CD8-positive, alpha-beta memory T cell (primary cell): ENCODE data around the gene ERRFI1. TPM values are rescaled to one million over a fixed set of nuclear protein-coding genes. Genes with fewer than 3 reads are reported as not detected.

ENCODE experiments used
- CTCF ChIA-PET: fragments of 350-600 bp; sonication (Branson Sonifier 250); formaldehyde crosslinking; loops from one replicate; lab custom pipeline; 2021; ENCODE audit warnings: antibody characterized with exemption; lab: Charles Lee
- POLR2A ChIA-PET: fragments of 350-600 bp; sonication (Branson Sonifier 250); formaldehyde crosslinking; loops from one replicate; lab custom pipeline; 2021; ENCODE audit warnings: antibody characterized with exemption; lab: Charles Lee
- DNase-seq, 5 donors: peaks; one replicate each; pipeline versions ENCODE4 v3.0.0 to v3.0.0-alpha.2; 2020 to 2022; ENCODE audit warnings: mixed read lengths in 1 of 5
- H3K27ac ChIP-seq: one replicate; pipeline ENCODE4 v1.7.0; 2013; ENCODE audit warnings: low read depth, mild to moderate bottlenecking, low read length, moderate library complexity
- H3K27me3 ChIP-seq: 2 replicates; pipeline ENCODE4 v1.7.0; 2013; ENCODE audit warnings: low read length, mild to moderate bottlenecking; ENCODE audit not compliant: insufficient read depth, poor library complexity, severe bottlenecking
- H3K36me3 ChIP-seq: 2 replicates; pipeline ENCODE4 v1.7.0; 2013; ENCODE audit warnings: mild to moderate bottlenecking, low read length, moderate library complexity; ENCODE audit not compliant: insufficient read depth
- H3K4me1 ChIP-seq: 2 replicates; pipeline ENCODE4 v1.7.0; 2013; ENCODE audit warnings: mild to moderate bottlenecking, low read length, moderate library complexity; ENCODE audit not compliant: insufficient read depth
- H3K4me3 ChIP-seq: 2 replicates; pipeline ENCODE4 v1.7.0; 2013; ENCODE audit warnings: mild to moderate bottlenecking, low read length
- H3K9me3 ChIP-seq: 2 replicates; pipeline ENCODE4 v1.7.0; 2013; ENCODE audit warnings: mild to moderate bottlenecking, low read length
- H3K27ac Mint-ChIP-seq, 8 donors: one replicate each; pipeline ENCODE4 v1.8.0; 2020 to 2021; ENCODE audit warnings: mixed read lengths in 8 of 8, mild to moderate bottlenecking in 6 of 8, inconsistent platforms in 3 of 8, moderate library complexity in 3 of 8
- H3K27me3 Mint-ChIP-seq, 2 donors: one replicate each; pipeline ENCODE4 v1.8.0; 2020 to 2021; ENCODE audit warnings: mixed read lengths in 2 of 2, mild to moderate bottlenecking in 1 of 2, moderate library complexity in 1 of 2
- H3K36me3 Mint-ChIP-seq, 3 donors: one replicate each; pipeline ENCODE4 v1.8.0; 2020 to 2021; ENCODE audit warnings: mixed read lengths in 3 of 3, inconsistent platforms in 1 of 3, mild to moderate bottlenecking in 1 of 3
- H3K4me1 Mint-ChIP-seq, 3 donors: one replicate each; pipeline ENCODE4 v1.8.0; 2020 to 2021; ENCODE audit warnings: mixed read lengths in 3 of 3, inconsistent platforms in 1 of 3, mild to moderate bottlenecking in 1 of 3
- H3K4me3 Mint-ChIP-seq, 7 donors: one replicate each; pipeline ENCODE4 v1.8.0; 2020 to 2021; ENCODE audit warnings: mixed read lengths in 7 of 7, mild to moderate bottlenecking in 6 of 7, moderate library complexity in 4 of 7, inconsistent platforms in 2 of 7
- H3K9me3 Mint-ChIP-seq, 5 donors: one replicate each; pipeline ENCODE4 v1.8.0; 2020 to 2022; ENCODE audit warnings: mixed read lengths in 5 of 5, mild to moderate bottlenecking in 3 of 5, moderate library complexity in 2 of 5, inconsistent platforms in 1 of 5
- polyA plus RNA-seq: library from polyadenylated mRNA; unstranded; fragments of 300-500 nt; fragmentation: Illumina TruSeq; gene quantifications from one replicate; pipeline ENCODE4 v1.2.3, GENCODE V29; 2021
- total RNA-seq, 2 experiments: library from RNA; stranded (reverse); gene quantifications; one replicate each; pipeline ENCODE4 v1.2.3, GENCODE V29; 2021

The ERRFI1 gene
- total and polyA plus RNA-seq, 3 experiments from 2014 or later: 1.1 to 3.8 (median 3.5) TPM

GRCh38 chr1:7975212-7975865, 50.8 kb downstream of the ERRFI1 start:
- H3K27ac Mint-ChIP-seq: peak overlapping the region in 4 of 8 donors; percentile 42 to 89 (median 66)
- H3K36me3 ChIP-seq: peaks cover 49% of the 10 kb centered on the region
- no peak for DNase-seq
- no peak overlapping the region for H3K4me3 Mint-ChIP-seq
- no peak overlapping the region for H3K27ac ChIP-seq
- H3K36me3 Mint-ChIP-seq: peaks cover 4 to 70% (median 17%) of the 10 kb centered on the region in 3 donors
- H3K4me1 Mint-ChIP-seq: peaks cover 6 to 14% (median 11%) of the 10 kb centered on the region in 3 donors
- POLR2A ChIA-PET: interaction anchor here (0.6 kb wide), 1 partner anchor 13 kb away, joined by 3 read pairs; no protein-coding TSS in a partner anchor
- H3K27me3 ChIP-seq: no peaks in the 10 kb centered on the region
- CTCF ChIA-PET: interaction anchor here (0.7 to 2.2 kb wide), 7 partner anchors 9 to 376 kb away, joined by 3 to 5 read pairs (median 4); partner anchors contain the start of genes PARK7 and TNFRSF9
- H3K9me3 ChIP-seq: no peaks in the 10 kb centered on the region
- no peaks in the 10 kb centered on the region for H3K4me1 ChIP-seq
- no peaks in the 10 kb centered on the region for H3K27me3 Mint-ChIP-seq
- H3K4me3 ChIP-seq: no peak overlapping the region
- no peaks in the 10 kb centered on the region for H3K9me3 Mint-ChIP-seq

- POLR2A ChIA-PET: no interaction called here
- H3K36me3 Mint-ChIP-seq: peaks cover 3 to 64% (median 19%) of the 10 kb centered on the region in 3 donors
- peaks cover 51% of the 10 kb centered on the region for H3K36me3 ChIP-seq
These were observed 53.0 kb downstream of the ERRFI1 start for GRCh38 chr1:7973086-7973485.

GRCh38 chr1:7972285-7972684, 53.8 kb downstream of the ERRFI1 start:
- Histone ChIP-seq H3K4me1 (peaks cover under 1% of the 10 kb centered on the region), H3K36me3 (peaks cover 53% of the 10 kb centered on the region), H3K9me3 (no peaks in the 10 kb centered on the region), H3K27me3 (no peaks in the 10 kb centered on the region), H3K4me3 (no peak overlapping the region), H3K27ac (no peak overlapping the region)
- Mint-ChIP-seq H3K9me3 (no peaks in the 10 kb centered on the region), H3K4me1 (peaks cover 9 to 24% (median 23%) of the 10 kb centered on the region in 3 donors), H3K4me3 (no peak overlapping the region), H3K36me3 (peaks cover 3 to 62% (median 17%) of the 10 kb centered on the region in 3 donors), H3K27ac (peak overlapping the region in 2 of 8 donors; percentile 38 to 58), H3K27me3 (no peaks in the 10 kb centered on the region)
- CTCF ChIA-PET: interaction anchor here (1.0 kb wide), 1 partner anchor 9 kb away, joined by 3 read pairs; no protein-coding TSS in a partner anchor
- DNase-seq: no peak
- POLR2A ChIA-PET: no interaction called here

More at GRCh38 chr1:7973086-7973485, 53.0 kb downstream of the ERRFI1 start:
- Mint-ChIP-seq H3K27me3 (no peaks in the 10 kb centered on the region), H3K27ac (peak overlapping the region in 1 of 8 donors; percentile 54), H3K9me3 (no peaks in the 10 kb centered on the region), H3K4me1 (peaks cover 6 to 20% (median 19%) of the 10 kb centered on the region in 3 donors), H3K4me3 (peak overlapping the region in 1 of 7 donors; percentile 9)
- Histone ChIP-seq H3K27me3 (no peaks in the 10 kb centered on the region), H3K9me3 (no peaks in the 10 kb centered on the region), H3K27ac (no peak overlapping the region), H3K4me3 (no peak overlapping the region), H3K4me1 (no peaks in the 10 kb centered on the region)
- CTCF ChIA-PET: interaction anchor here (1.0 kb wide), 1 partner anchor 8 kb away, joined by 3 read pairs; no protein-coding TSS in a partner anchor
- DNase-seq: no peak

- no peak for DNase-seq
- Mint-ChIP-seq H3K27me3 (no peaks in the 10 kb centered on the region), H3K4me3 (no peak overlapping the region), H3K9me3 (no peaks in the 10 kb centered on the region), H3K27ac (peak overlapping the region in 3 of 8 donors; percentile 22 to 42 (median 33)), H3K4me1 (peaks cover 17 to 36% (median 33%) of the 10 kb centered on the region in 3 donors), H3K36me3 (peaks cover 3 to 65% (median 18%) of the 10 kb centered on the region in 3 donors)
- Histone ChIP-seq H3K27ac (no peak overlapping the region), H3K4me1 (peaks cover 13% of the 10 kb centered on the region), H3K27me3 (no peaks in the 10 kb centered on the region), H3K4me3 (no peak overlapping the region), H3K9me3 (no peaks in the 10 kb centered on the region), H3K36me3 (peaks cover 59% of the 10 kb centered on the region)
- ChIA-PET POLR2A (no interaction called here), CTCF (no interaction called here)
These were observed 55.1 kb downstream of the ERRFI1 start for GRCh38 chr1:7971024-7971423.

GRCh38 chr1:7970246-7970645, 55.9 kb downstream of the ERRFI1 start:
- no peaks in the 10 kb centered on the region for H3K27me3 Mint-ChIP-seq
- H3K27me3 ChIP-seq: no peaks in the 10 kb centered on the region
- peaks cover 5 to 67% (median 21%) of the 10 kb centered on the region in 3 donors for H3K36me3 Mint-ChIP-seq
- no peak overlapping the region for H3K4me3 ChIP-seq
- peak overlapping the region in 3 of 8 donors; percentile 29 to 80 (median 39) for H3K27ac Mint-ChIP-seq
- ChIA-PET POLR2A (no interaction called here), CTCF (no interaction called here)
- H3K4me1 Mint-ChIP-seq: peaks cover 23 to 42% (median 41%) of the 10 kb centered on the region in 3 donors
- no peak overlapping the region for H3K27ac ChIP-seq
- H3K4me1 ChIP-seq: peaks cover 17% of the 10 kb centered on the region
- DNase-seq: no peak
- H3K9me3 ChIP-seq: no peaks in the 10 kb centered on the region
- H3K9me3 Mint-ChIP-seq: no peaks in the 10 kb centered on the region
- no peak overlapping the region for H3K4me3 Mint-ChIP-seq
- H3K36me3 ChIP-seq: peaks cover 59% of the 10 kb centered on the region

GRCh38 chr1:7967651-7968050, 58.5 kb downstream of the ERRFI1 start:
- no peak overlapping the region for H3K4me3 ChIP-seq
- no peaks in the 10 kb centered on the region for H3K9me3 Mint-ChIP-seq
- CTCF ChIA-PET: no interaction called here

GRCh38 chr1:7967196-7967595, 58.9 kb downstream of the ERRFI1 start:
- POLR2A ChIA-PET: no interaction called here

More at GRCh38 chr1:7967651-7968050, 58.5 kb downstream of the ERRFI1 start:
- Histone ChIP-seq H3K4me1 (peaks cover 39% of the 10 kb centered on the region), H3K36me3 (peaks cover 62% of the 10 kb centered on the region), H3K27me3 (no peaks in the 10 kb centered on the region), H3K27ac (no peak overlapping the region), H3K9me3 (no peaks in the 10 kb centered on the region)
- H3K27ac Mint-ChIP-seq: peak overlapping the region in 3 of 8 donors; percentile 26 to 93 (median 60)
- POLR2A ChIA-PET: no interaction called here
- H3K27me3 Mint-ChIP-seq: no peaks in the 10 kb centered on the region
- DNase-seq: no peak
- peaks cover 7 to 80% (median 23%) of the 10 kb centered on the region in 3 donors for H3K36me3 Mint-ChIP-seq
- peaks cover 42 to 60% (median 58%) of the 10 kb centered on the region in 3 donors for H3K4me1 Mint-ChIP-seq
- no peak overlapping the region for H3K4me3 Mint-ChIP-seq

GRCh38 chr1:7964476-7964875, 61.6 kb downstream of the ERRFI1 start:
- Histone ChIP-seq H3K27me3 (no peaks in the 10 kb centered on the region), H3K9me3 (no peaks in the 10 kb centered on the region), H3K4me3 (no peak overlapping the region), H3K27ac (no peak overlapping the region), H3K36me3 (peaks cover 37% of the 10 kb centered on the region), H3K4me1 (peaks cover 50% of the 10 kb centered on the region)
- Mint-ChIP-seq H3K27ac (peak overlapping the region in 7 of 8 donors; percentile 51 to 96 (median 68)), H3K4me1 (peaks cover 60 to 83% (median 80%) of the 10 kb centered on the region in 3 donors), H3K27me3 (peaks cover 0 to 1% of the 10 kb centered on the region in 2 donors), H3K9me3 (no peaks in the 10 kb centered on the region), H3K36me3 (peaks cover 4 to 67% (median 15%) of the 10 kb centered on the region in 3 donors), H3K4me3 (peak overlapping the region; percentile 23 to 99 (median 55))
- DNase-seq: no peak
- ChIA-PET CTCF (interaction anchor here (0.8 kb wide), 1 partner anchor 22 kb away, joined by 3 read pairs; no protein-coding TSS in a partner anchor), POLR2A (interaction anchor here (0.6 kb wide), 1 partner anchor 197 kb away, joined by 4 read pairs; no protein-coding TSS in a partner anchor)

More at GRCh38 chr1:7967196-7967595, 58.9 kb downstream of the ERRFI1 start:
- Histone ChIP-seq H3K27me3 (no peaks in the 10 kb centered on the region), H3K4me1 (peaks cover 44% of the 10 kb centered on the region), H3K9me3 (no peaks in the 10 kb centered on the region), H3K27ac (no peak overlapping the region), H3K36me3 (peaks cover 57% of the 10 kb centered on the region), H3K4me3 (no peak overlapping the region)
- Mint-ChIP-seq H3K36me3 (peaks cover 7 to 80% (median 21%) of the 10 kb centered on the region in 3 donors), H3K9me3 (no peaks in the 10 kb centered on the region), H3K4me1 (peaks cover 47 to 65% (median 63%) of the 10 kb centered on the region in 3 donors), H3K27me3 (no peaks in the 10 kb centered on the region), H3K27ac (peak overlapping the region in 6 of 8 donors; percentile 0 to 93 (median 22)), H3K4me3 (peak overlapping the region in 2 of 7 donors; percentile 20 to 31)
- CTCF ChIA-PET: no interaction called here
- DNase-seq: no peak
